H1 (cell line): ENCODE results near the gene UIMC1. TPM values are rescaled to one million over a fixed set of nuclear protein-coding genes. Genes with fewer than 3 reads are reported as not detected.

Experiments
- CBX5 ChIP-seq: fragments of 300-800, 300-1000 bp; sonication (generic); IDR thresholded peaks from 2 replicates; pipeline ENCODE4 v1.7.1; 2016; ENCODE audit warnings: antibody characterized with exemption, low read length, low read depth
- EP300 ChIP-seq, 2 experiments: IDR thresholded peaks; 1 replicate in 1 of 2; 2 replicates in 1 of 2; pipeline ENCODE4 v1.6.1; 2011 to 2012; ENCODE audit warnings: low read depth in 2 of 2, low read length in 2 of 2, mild to moderate bottlenecking in 2 of 2, borderline replicate concordance in 1 of 2, inconsistent platforms in 1 of 2, moderate library complexity in 1 of 2
- SAP30 ChIP-seq: fragments of 300-600 bp; sonication (generic); IDR thresholded peaks from 2 replicates; pipeline ENCODE4 v1.7.1; 2012; ENCODE audit warnings: low read length, moderate library complexity, mild to moderate bottlenecking, inconsistent platforms; ENCODE audit not compliant: insufficient read depth, insufficient replicate concordance
- polyA plus RNA-seq, 7 experiments: library from polyadenylated mRNA; depleted of rRNA in 3 of 7; stranded (reverse) in 5 of 7; unstranded in 2 of 7; fragments of >200 nt in 5 of 7; fragments of 200-250 nt in 2 of 7; gene quantifications; 1 replicate in 5 of 7; 2 replicates in 1 of 7; 4 replicates in 1 of 7; pipeline versions ENCODE4 v1.2.1 to v1.2.3, GENCODE V29; 2011 to 2013; ENCODE audit warnings: missing spikeins in 2 of 7, mixed read lengths in 2 of 7
- total RNA-seq: library from RNA; stranded (reverse); fragmentation: NEBNext Ultra II Directional; extraction: Animal tissue kit (Norgen Biotek cat#: 25700); gene quantifications from 2 replicates; pipeline ENCODE4 v1.2.1, GENCODE V29; 2021
- TF ChIP-seq, protein P1 (sequence below): fragments of 300-600 bp; sonication (generic); IDR thresholded peaks from 2 replicates; pipeline ENCODE4 v1.7.1; 2012; ENCODE audit warnings: low read length, moderate library complexity, mild to moderate bottlenecking, inconsistent platforms; ENCODE audit not compliant: insufficient replicate concordance

UIMC1 gene
- total and polyA plus RNA-seq, 2 of the 8 experiments (the other 6 are each of a cell fraction or from before 2014, with no cell fraction given) = 12.8 to 43.7 TPM

GRCh38 chr5:177027665-177028064 is 21.1 kb upstream of the UIMC1 start (continued):
- TF ChIP-seq EP300 (IDR thresholded peaks at IDR 0.05; ENCODE audit: borderline replicate concordance in 1 of 2, low read depth in 2 of 2, low read length in 2 of 2) = no peak
- no peak for TF ChIP-seq CBX5
- TF ChIP-seq, protein P1, sequence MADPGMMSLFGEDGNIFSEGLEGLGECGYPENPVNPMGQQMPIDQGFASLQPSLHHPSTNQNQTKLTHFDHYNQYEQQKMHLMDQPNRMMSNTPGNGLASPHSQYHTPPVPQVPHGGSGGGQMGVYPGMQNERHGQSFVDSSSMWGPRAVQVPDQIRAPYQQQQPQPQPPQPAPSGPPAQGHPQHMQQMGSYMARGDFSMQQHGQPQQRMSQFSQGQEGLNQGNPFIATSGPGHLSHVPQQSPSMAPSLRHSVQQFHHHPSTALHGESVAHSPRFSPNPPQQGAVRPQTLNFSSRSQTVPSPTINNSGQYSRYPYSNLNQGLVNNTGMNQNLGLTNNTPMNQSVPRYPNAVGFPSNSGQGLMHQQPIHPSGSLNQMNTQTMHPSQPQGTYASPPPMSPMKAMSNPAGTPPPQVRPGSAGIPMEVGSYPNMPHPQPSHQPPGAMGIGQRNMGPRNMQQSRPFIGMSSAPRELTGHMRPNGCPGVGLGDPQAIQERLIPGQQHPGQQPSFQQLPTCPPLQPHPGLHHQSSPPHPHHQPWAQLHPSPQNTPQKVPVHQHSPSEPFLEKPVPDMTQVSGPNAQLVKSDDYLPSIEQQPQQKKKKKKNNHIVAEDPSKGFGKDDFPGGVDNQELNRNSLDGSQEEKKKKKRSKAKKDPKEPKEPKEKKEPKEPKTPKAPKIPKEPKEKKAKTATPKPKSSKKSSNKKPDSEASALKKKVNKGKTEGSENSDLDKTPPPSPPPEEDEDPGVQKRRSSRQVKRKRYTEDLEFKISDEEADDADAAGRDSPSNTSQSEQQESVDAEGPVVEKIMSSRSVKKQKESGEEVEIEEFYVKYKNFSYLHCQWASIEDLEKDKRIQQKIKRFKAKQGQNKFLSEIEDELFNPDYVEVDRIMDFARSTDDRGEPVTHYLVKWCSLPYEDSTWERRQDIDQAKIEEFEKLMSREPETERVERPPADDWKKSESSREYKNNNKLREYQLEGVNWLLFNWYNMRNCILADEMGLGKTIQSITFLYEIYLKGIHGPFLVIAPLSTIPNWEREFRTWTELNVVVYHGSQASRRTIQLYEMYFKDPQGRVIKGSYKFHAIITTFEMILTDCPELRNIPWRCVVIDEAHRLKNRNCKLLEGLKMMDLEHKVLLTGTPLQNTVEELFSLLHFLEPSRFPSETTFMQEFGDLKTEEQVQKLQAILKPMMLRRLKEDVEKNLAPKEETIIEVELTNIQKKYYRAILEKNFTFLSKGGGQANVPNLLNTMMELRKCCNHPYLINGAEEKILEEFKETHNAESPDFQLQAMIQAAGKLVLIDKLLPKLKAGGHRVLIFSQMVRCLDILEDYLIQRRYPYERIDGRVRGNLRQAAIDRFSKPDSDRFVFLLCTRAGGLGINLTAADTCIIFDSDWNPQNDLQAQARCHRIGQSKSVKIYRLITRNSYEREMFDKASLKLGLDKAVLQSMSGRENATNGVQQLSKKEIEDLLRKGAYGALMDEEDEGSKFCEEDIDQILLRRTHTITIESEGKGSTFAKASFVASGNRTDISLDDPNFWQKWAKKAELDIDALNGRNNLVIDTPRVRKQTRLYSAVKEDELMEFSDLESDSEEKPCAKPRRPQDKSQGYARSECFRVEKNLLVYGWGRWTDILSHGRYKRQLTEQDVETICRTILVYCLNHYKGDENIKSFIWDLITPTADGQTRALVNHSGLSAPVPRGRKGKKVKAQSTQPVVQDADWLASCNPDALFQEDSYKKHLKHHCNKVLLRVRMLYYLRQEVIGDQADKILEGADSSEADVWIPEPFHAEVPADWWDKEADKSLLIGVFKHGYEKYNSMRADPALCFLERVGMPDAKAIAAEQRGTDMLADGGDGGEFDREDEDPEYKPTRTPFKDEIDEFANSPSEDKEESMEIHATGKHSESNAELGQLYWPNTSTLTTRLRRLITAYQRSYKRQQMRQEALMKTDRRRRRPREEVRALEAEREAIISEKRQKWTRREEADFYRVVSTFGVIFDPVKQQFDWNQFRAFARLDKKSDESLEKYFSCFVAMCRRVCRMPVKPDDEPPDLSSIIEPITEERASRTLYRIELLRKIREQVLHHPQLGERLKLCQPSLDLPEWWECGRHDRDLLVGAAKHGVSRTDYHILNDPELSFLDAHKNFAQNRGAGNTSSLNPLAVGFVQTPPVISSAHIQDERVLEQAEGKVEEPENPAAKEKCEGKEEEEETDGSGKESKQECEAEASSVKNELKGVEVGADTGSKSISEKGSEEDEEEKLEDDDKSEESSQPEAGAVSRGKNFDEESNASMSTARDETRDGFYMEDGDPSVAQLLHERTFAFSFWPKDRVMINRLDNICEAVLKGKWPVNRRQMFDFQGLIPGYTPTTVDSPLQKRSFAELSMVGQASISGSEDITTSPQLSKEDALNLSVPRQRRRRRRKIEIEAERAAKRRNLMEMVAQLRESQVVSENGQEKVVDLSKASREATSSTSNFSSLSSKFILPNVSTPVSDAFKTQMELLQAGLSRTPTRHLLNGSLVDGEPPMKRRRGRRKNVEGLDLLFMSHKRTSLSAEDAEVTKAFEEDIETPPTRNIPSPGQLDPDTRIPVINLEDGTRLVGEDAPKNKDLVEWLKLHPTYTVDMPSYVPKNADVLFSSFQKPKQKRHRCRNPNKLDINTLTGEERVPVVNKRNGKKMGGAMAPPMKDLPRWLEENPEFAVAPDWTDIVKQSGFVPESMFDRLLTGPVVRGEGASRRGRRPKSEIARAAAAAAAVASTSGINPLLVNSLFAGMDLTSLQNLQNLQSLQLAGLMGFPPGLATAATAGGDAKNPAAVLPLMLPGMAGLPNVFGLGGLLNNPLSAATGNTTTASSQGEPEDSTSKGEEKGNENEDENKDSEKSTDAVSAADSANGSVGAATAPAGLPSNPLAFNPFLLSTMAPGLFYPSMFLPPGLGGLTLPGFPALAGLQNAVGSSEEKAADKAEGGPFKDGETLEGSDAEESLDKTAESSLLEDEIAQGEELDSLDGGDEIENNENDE = no peak
- no peak for TF ChIP-seq SAP30
